Measurements from ENCODE around the gene USP22.
A peak's percentile ranks its signal among the peaks of the same experiment; 100 is the strongest.

DNA sequence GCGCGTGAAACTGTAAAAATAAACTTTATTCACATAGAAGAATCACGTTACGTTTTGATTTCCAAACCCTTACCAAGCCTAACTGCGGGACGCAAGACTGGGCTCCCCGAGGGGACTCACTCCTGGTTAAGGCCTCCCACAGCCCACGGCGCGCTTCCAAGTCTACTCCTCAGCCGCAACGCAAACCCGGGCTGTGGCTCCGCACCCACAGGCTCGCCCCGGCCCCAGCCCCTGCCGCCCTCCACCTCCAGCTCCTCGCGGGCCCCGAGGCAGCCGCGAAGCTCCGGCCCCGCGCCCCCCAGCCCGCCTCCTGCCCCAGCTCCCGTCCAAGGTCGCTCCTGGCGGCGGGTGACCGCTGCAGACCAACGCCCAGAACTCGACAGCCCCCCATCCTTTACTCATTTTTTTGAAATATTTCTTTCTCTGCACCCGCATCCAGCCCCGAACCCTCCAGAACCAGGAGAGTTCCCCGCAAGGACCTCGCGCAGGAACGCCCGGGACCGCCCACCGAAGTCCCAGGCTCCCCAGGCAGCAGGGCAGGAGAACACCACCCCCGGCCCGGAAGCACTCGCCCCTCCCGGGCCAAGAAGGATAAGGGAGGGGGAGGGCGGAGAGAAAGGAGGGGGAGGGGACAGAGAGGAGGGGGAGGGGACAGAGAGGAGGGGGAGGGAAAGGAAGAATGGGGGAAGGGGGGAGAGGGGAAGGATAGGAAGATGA is 912 bp downstream of the USP22 start:
- TF ChIP-seq POLR2A (IDR thresholded peaks at IDR 0.05), result peak in 1 of 4 donors; percentile 35
- TF ChIP-seq, protein P1, sequence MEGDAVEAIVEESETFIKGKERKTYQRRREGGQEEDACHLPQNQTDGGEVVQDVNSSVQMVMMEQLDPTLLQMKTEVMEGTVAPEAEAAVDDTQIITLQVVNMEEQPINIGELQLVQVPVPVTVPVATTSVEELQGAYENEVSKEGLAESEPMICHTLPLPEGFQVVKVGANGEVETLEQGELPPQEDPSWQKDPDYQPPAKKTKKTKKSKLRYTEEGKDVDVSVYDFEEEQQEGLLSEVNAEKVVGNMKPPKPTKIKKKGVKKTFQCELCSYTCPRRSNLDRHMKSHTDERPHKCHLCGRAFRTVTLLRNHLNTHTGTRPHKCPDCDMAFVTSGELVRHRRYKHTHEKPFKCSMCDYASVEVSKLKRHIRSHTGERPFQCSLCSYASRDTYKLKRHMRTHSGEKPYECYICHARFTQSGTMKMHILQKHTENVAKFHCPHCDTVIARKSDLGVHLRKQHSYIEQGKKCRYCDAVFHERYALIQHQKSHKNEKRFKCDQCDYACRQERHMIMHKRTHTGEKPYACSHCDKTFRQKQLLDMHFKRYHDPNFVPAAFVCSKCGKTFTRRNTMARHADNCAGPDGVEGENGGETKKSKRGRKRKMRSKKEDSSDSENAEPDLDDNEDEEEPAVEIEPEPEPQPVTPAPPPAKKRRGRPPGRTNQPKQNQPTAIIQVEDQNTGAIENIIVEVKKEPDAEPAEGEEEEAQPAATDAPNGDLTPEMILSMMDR (IDR thresholded peaks at IDR 0.05), result no peak

Data from esophagus squamous epithelium (tissue), 4 donors.